ENCODE data around the gene VDR.

VDR gene

DNA sequence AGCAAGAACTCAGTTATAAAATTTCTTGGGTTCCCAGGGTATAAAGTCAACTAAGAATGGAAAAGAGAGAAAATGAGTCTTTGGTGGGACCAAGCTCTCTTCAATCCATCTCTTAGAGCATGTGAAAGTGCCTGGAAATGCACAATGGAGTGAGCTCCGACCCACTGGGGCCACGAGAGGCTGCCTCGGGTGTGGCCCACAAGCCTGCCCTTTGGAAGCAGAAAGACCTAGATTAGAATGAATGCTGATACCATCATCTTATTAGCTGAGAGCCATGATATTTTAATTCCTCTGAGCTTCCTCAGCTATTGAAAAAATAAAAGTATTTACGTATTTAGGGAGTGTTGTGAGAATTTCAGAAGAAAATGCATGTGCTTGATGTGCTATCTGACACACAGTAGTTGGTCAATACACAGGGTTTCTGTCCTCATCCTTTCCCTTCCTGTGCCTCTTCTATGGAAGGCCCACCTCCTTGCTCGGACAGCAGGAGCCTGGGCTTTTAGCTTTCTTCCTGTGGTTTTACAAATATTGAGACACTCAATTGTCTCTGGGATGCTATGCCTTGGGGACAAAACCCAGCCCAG is 42.5 kb downstream of the VDR start:
- H3K4me1 ChIP-seq (ENCODE audit: control insufficient read depth, insufficient read depth, low read length), result no peaks in the 10 kb centered on the region
- no peak overlapping the region for H3K4me3 ChIP-seq (ENCODE audit: low read depth, low read length)
- no peaks in the 10 kb centered on the region for H3K9me3 ChIP-seq (ENCODE audit: control insufficient read depth, insufficient read depth, low read length)
- H3K36me3 ChIP-seq (ENCODE audit: control insufficient read depth, insufficient read depth, low read length), result no peaks in the 10 kb centered on the region
- H3K27me3 ChIP-seq (ENCODE audit: control insufficient read depth, insufficient read depth, low read length), result no peaks in the 10 kb centered on the region
- no peak overlapping the region for H3K9ac ChIP-seq (ENCODE audit: low read depth, low read length)

DNA sequence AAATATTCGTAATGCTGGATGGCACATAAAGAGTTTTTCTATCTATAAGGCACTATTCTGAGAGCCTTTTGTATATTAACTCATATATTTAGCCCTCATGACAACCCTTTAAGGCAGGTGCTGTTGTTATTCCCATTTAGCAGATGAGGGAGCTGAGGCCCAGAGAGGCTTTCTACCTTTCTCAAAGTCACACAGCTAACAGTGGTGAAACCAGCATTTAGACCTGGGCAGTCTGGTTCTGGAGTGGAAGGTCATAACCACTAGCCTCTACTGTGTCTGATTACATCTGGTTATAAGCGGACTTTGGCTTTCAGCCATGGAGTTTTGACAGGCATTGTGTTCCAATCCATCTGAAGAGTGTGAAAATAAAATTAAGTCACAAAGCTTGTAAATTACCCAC is 43.9 kb downstream of the VDR start:
- H3K36me3 ChIP-seq (ENCODE audit: control insufficient read depth, insufficient read depth, low read length), result no peaks in the 10 kb centered on the region
- H3K9me3 ChIP-seq (ENCODE audit: control insufficient read depth, insufficient read depth, low read length), result no peaks in the 10 kb centered on the region
- H3K4me3 ChIP-seq (ENCODE audit: low read depth, low read length), result no peak overlapping the region
- H3K27me3 ChIP-seq (ENCODE audit: control insufficient read depth, insufficient read depth, low read length), result no peaks in the 10 kb centered on the region
- no peaks in the 10 kb centered on the region for H3K4me1 ChIP-seq (ENCODE audit: control insufficient read depth, insufficient read depth, low read length)
- H3K9ac ChIP-seq (ENCODE audit: low read depth, low read length), result no peak overlapping the region

DNA sequence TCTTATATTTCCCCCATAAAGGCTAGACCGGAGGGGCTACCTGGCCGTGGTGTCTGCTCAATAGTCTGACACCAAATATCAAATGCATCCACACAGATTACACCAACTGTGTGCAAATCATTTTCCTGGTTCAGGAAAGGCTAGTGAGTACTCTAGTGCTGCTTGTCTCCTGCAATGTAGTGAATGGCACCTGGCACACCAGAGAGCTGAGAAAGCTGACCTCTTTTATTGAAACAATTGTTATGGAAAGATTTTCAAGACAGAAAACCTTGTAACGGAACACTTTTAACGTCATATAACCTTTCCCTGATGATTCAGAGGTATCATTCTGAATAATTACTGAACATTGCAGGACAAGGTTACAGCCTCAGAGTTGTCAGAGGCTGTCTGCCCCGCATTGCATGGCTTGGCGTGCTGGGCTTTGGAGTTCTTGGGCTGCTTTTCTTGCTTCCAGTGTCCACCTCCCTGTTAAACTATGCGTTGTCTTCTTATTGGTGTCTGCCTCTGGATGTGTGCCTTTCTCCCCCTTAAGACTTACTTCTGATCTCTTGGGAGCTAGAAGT is 44.4 kb downstream of the VDR start:
- H3K9me3 ChIP-seq (ENCODE audit: control insufficient read depth, insufficient read depth, low read length), result no peaks in the 10 kb centered on the region
- H3K36me3 ChIP-seq (ENCODE audit: control insufficient read depth, insufficient read depth, low read length), result no peaks in the 10 kb centered on the region
- H3K4me3 ChIP-seq (ENCODE audit: low read depth, low read length), result no peak overlapping the region
- H3K9ac ChIP-seq (ENCODE audit: low read depth, low read length), result no peak overlapping the region
- H3K4me1 ChIP-seq (ENCODE audit: control insufficient read depth, insufficient read depth, low read length), result no peaks in the 10 kb centered on the region
- no peaks in the 10 kb centered on the region for H3K27me3 ChIP-seq (ENCODE audit: control insufficient read depth, insufficient read depth, low read length)

DNA sequence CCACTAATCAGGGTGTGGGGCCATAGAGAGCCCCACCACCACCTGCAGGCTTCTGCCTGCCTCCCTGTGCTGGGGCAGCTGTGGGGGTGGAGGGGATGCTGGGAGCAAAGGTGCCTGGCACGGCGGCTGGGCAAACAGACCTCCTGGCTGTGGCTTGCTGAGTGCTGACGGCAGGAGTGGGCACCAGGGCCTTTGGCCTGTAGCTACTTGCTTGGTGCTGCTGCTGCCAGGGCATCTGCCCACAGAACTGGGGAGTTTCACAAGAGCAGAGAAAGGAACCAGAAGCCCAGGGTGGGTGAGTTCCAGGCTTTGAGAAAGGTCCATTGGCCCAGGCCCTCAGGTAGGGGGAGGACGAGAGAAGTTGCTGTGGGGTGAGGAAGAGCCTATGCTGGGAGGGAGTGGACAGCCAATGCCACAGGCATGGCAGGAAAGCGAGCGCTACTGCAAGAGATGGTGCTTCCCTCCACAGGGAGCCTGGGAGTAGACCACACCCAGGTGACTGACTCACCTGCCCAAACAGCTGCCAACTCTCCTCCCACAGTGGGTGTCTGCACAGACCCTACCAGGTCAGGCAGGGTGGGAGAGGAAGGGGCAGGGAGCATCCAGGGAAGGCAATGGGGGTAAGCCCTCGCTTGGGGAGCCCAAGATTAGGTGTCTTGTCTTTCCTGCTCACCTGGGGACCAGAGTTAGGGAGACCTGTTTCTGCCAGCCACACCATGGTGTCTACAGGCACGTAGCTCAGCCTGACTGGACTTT is 46.1 kb downstream of the VDR start:
- no peak overlapping the region for H3K4me3 ChIP-seq (ENCODE audit: low read depth, low read length)
- H3K4me1 ChIP-seq (ENCODE audit: control insufficient read depth, insufficient read depth, low read length), result no peaks in the 10 kb centered on the region
- H3K9me3 ChIP-seq (ENCODE audit: control insufficient read depth, insufficient read depth, low read length), result no peaks in the 10 kb centered on the region
- H3K36me3 ChIP-seq (ENCODE audit: control insufficient read depth, insufficient read depth, low read length), result no peaks in the 10 kb centered on the region
- H3K27me3 ChIP-seq (ENCODE audit: control insufficient read depth, insufficient read depth, low read length), result no peaks in the 10 kb centered on the region
- H3K9ac ChIP-seq (ENCODE audit: low read depth, low read length), result no peak overlapping the region

DNA sequence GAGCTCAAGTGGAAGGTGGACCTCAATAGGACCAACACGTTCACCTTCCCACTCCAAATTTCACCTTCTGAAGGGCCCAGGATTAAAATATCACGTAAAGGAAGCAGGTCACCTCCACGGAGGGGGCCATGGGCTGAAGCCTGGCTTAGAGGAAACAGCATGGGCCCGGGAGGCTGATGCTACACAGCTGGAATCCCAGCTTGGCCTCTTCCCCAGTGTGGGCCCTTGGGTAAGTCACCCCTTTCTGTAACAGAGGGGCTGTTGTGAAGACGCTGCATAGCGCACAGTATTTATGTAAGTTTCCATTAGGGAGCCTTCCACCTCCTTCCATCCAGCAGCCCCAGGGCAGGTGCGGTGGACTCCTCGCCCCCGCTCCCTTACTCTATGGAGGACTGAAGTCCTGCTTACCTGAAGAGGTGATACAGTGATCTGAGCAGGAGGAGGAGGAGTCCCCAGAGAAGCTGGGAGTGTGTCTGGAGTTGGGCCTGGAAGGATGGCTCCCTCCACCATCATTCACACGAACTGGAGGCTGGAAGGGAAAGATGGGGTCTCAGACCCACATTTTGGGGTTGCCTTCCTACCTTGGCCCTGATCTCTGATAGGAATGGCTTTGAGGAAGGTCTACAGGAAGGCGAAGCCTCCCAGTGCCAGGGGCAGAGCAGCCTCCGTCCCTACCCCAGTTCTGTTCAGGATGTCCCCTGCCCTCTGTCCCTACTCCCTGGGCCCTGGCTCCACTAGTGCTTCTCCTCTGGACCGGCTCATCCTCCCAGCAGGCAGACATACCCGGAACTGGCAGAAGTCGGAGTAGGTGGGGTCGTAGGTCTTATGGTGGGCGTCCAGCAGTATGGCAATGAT is 47.8 kb downstream of the VDR start:
- Histone ChIP-seq H3K4me1 (ENCODE audit: control insufficient read depth, insufficient read depth, low read length) (no peaks in the 10 kb centered on the region), H3K36me3 (ENCODE audit: control insufficient read depth, insufficient read depth, low read length) (no peaks in the 10 kb centered on the region), H3K9ac (ENCODE audit: low read depth, low read length) (no peak overlapping the region), H3K27me3 (ENCODE audit: control insufficient read depth, insufficient read depth, low read length) (no peaks in the 10 kb centered on the region), H3K9me3 (ENCODE audit: control insufficient read depth, insufficient read depth, low read length) (no peaks in the 10 kb centered on the region), H3K4me3 (ENCODE audit: low read depth, low read length) (no peak overlapping the region)

DNA sequence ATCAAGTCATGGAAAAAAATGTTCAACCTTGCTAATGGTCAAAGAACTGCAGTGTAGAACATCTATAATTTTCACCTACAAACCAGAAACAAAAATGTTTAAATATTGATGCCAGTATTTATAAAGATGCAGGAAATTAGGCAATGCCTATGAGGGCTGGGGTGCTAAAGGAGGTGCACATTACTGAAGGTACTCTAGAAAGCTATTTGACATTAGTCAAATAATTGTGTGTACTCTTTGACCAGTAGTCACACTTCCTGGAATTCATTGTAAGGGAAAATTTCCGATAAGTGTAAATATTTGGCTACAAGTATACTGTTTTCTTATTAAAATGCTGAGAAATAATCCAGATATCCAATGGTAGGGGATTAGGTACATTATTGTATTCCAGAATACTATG is 48.7 kb downstream of the VDR start:
- peaks cover 4% of the 10 kb centered on the region for H3K27me3 ChIP-seq (ENCODE audit: control insufficient read depth, insufficient read depth, low read length)
- H3K9me3 ChIP-seq (ENCODE audit: control insufficient read depth, insufficient read depth, low read length), result no peaks in the 10 kb centered on the region
- H3K4me3 ChIP-seq (ENCODE audit: low read depth, low read length), result no peak overlapping the region
- H3K36me3 ChIP-seq (ENCODE audit: control insufficient read depth, insufficient read depth, low read length), result no peaks in the 10 kb centered on the region
- H3K4me1 ChIP-seq (ENCODE audit: control insufficient read depth, insufficient read depth, low read length), result no peaks in the 10 kb centered on the region
- no peak overlapping the region for H3K9ac ChIP-seq (ENCODE audit: low read depth, low read length)

GRCh38 chr12:47855502-47855901 is 49.3 kb downstream of the VDR start:
- Histone ChIP-seq H3K4me3 (ENCODE audit: low read depth, low read length) (no peak overlapping the region), H3K36me3 (ENCODE audit: control insufficient read depth, insufficient read depth, low read length) (no peaks in the 10 kb centered on the region)

GRCh38 chr12:47854531-47854930 is 50.3 kb downstream of the VDR start:
- Histone ChIP-seq H3K4me3 (ENCODE audit: low read depth, low read length) (no peak overlapping the region), H3K9me3 (ENCODE audit: control insufficient read depth, insufficient read depth, low read length) (no peaks in the 10 kb centered on the region), H3K4me1 (ENCODE audit: control insufficient read depth, insufficient read depth, low read length) (no peaks in the 10 kb centered on the region), H3K27me3 (ENCODE audit: control insufficient read depth, insufficient read depth, low read length) (peaks cover 4% of the 10 kb centered on the region), H3K36me3 (ENCODE audit: control insufficient read depth, insufficient read depth, low read length) (no peaks in the 10 kb centered on the region), H3K9ac (ENCODE audit: low read depth, low read length) (no peak overlapping the region)

More at GRCh38 chr12:47855502-47855901, 49.3 kb downstream of the VDR start:
- Histone ChIP-seq H3K9me3 (ENCODE audit: control insufficient read depth, insufficient read depth, low read length) (no peaks in the 10 kb centered on the region), H3K27me3 (ENCODE audit: control insufficient read depth, insufficient read depth, low read length) (peaks cover 4% of the 10 kb centered on the region), H3K4me1 (ENCODE audit: control insufficient read depth, insufficient read depth, low read length) (no peaks in the 10 kb centered on the region), H3K9ac (ENCODE audit: low read depth, low read length) (no peak overlapping the region)

- H3K4me1 ChIP-seq (ENCODE audit: control insufficient read depth, insufficient read depth, low read length), result no peaks in the 10 kb centered on the region
- H3K27me3 ChIP-seq (ENCODE audit: control insufficient read depth, insufficient read depth, low read length), result peaks cover 4% of the 10 kb centered on the region
- no peaks in the 10 kb centered on the region for H3K9me3 ChIP-seq (ENCODE audit: control insufficient read depth, insufficient read depth, low read length)
- no peak overlapping the region for H3K9ac ChIP-seq (ENCODE audit: low read depth, low read length)
- H3K4me3 ChIP-seq (ENCODE audit: low read depth, low read length), result no peak overlapping the region
- H3K36me3 ChIP-seq (ENCODE audit: control insufficient read depth, insufficient read depth, low read length), result no peaks in the 10 kb centered on the region
Observed at GRCh38 chr12:47852096-47852571, 52.7 kb downstream of the VDR start.

- peaks cover 4% of the 10 kb centered on the region for H3K27me3 ChIP-seq (ENCODE audit: control insufficient read depth, insufficient read depth, low read length)
- no peak overlapping the region for H3K4me3 ChIP-seq (ENCODE audit: low read depth, low read length)
- no peak overlapping the region for H3K9ac ChIP-seq (ENCODE audit: low read depth, low read length)
- no peaks in the 10 kb centered on the region for H3K36me3 ChIP-seq (ENCODE audit: control insufficient read depth, insufficient read depth, low read length)
- H3K9me3 ChIP-seq (ENCODE audit: control insufficient read depth, insufficient read depth, low read length), result no peaks in the 10 kb centered on the region
- no peaks in the 10 kb centered on the region for H3K4me1 ChIP-seq (ENCODE audit: control insufficient read depth, insufficient read depth, low read length)
Observed at GRCh38 chr12:47851303-47851952, 53.4 kb downstream of the VDR start.
